SU-DHL-6 (cell line): ENCODE measurements around the gene CACNG4.

Experiments
- H2AFZ ChIP-seq: fragments of 200-600 bp; sonication (generic); 2 replicates; pipeline ENCODE4 v1.6.1; 2014; ENCODE audit warnings: low read depth, mild to moderate bottlenecking, moderate library complexity, mixed read lengths, antibody characterized with exemption, low read length; ENCODE audit not compliant: severe bottlenecking
- H3F3A ChIP-seq: fragments of 200-600 bp; shearing (Covaris generic); 2 replicates; pipeline ENCODE4 v1.6.0; 2016; ENCODE audit warnings: antibody characterized with exemption, mild to moderate bottlenecking; ENCODE audit not compliant: insufficient read depth
- H3K27ac ChIP-seq: fragments of 200-600 bp; sonication (generic); 2 replicates; pipeline ENCODE4 v1.5.1; 2016; ENCODE audit warnings: low read depth, mild to moderate bottlenecking, low read length, moderate library complexity, mixed read lengths
- H3K27me3 ChIP-seq: fragments of 200-600 bp; sonication (generic), shearing (Covaris generic); 2 replicates; pipeline ENCODE4 v1.6.0; 2014; ENCODE audit warnings: mild to moderate bottlenecking, low read length
- H3K36me3 ChIP-seq: fragments of 200-600 bp; sonication (generic); 2 replicates; pipeline ENCODE4 v1.6.1; 2014; ENCODE audit warnings: mild to moderate bottlenecking, low read length, mixed read lengths
- H3K4me2 ChIP-seq: fragments of 300-600, 200-600 bp; shearing (Covaris generic), sonication (generic); 2 replicates; pipeline ENCODE4 v1.6.0; 2014; ENCODE audit warnings: low read length, low read depth, mild to moderate bottlenecking; ENCODE audit not compliant: poor library complexity, severe bottlenecking
- H3K4me3 ChIP-seq: fragments of 200-600 bp; sonication (generic); 2 replicates; pipeline ENCODE4 v1.5.1; 2014; ENCODE audit warnings: antibody characterized with exemption, low read length, mild to moderate bottlenecking, mixed read lengths; ENCODE audit not compliant: insufficient read depth, poor library complexity, severe bottlenecking
- H3K79me2 ChIP-seq: fragments of 200-600 bp; sonication (generic); 2 replicates; pipeline ENCODE4 v1.6.1; 2014; ENCODE audit warnings: mild to moderate bottlenecking, low read length, moderate library complexity; ENCODE audit not compliant: insufficient read depth
- H3K9ac ChIP-seq: fragments of 200-600 bp; sonication (generic); 2 replicates; pipeline ENCODE4 v1.7.0; 2014; ENCODE audit warnings: mild to moderate bottlenecking, low read length
- H3K9me2 ChIP-seq: fragments of 200-600 bp; sonication (generic); replicated peaks from 2 replicates; pipeline ENCODE4 v1.6.1; 2014; ENCODE audit warnings: low read length; ENCODE audit not compliant: insufficient read depth
- H3K9me3 ChIP-seq: fragments of 200-600 bp; sonication (generic); 2 replicates; pipeline ENCODE4 v1.6.1; 2014; ENCODE audit warnings: low read length, mixed read lengths; ENCODE audit not compliant: insufficient read depth
- H4K20me1 ChIP-seq: fragments of 200-600 bp; sonication (generic); 2 replicates; pipeline ENCODE4 v1.6.1; 2014; ENCODE audit warnings: low read depth, mild to moderate bottlenecking, antibody characterized with exemption, low read length, moderate library complexity, mixed read lengths
- EZH2phosphoT487 ChIP-seq: fragments of 200-600 bp; sonication (generic), shearing (Covaris generic); conservative IDR thresholded peaks from 2 replicates; pipeline ENCODE4 v1.6.1; 2018; ENCODE audit warnings: mild to moderate bottlenecking, antibody characterized with exemption, low read length, moderate library complexity, mixed read lengths
- TF ChIP-seq, protein P1 (sequence below): fragments of 200-600 bp; sonication (generic); IDR thresholded peaks from one replicate; pipeline ENCODE4 v1.5.1; 2017; ENCODE audit warnings: antibody characterized with exemption, mild to moderate bottlenecking, low read length, moderate library complexity; ENCODE audit not compliant: insufficient read depth, poor library complexity, severe bottlenecking

The CACNG4 gene

GRCh38 chr17:66948061-66948750, 16.3 kb upstream of the CACNG4 start:
- no peaks in the 10 kb centered on the region for H3K27me3 ChIP-seq
- no peaks in the 10 kb centered on the region for H3K79me2 ChIP-seq
- H3K4me2 ChIP-seq: no peak overlapping the region
- H3K27ac ChIP-seq: no peak overlapping the region
- no peaks in the 10 kb centered on the region for H3F3A ChIP-seq
- H3K36me3 ChIP-seq: no peaks in the 10 kb centered on the region
- no peaks in the 10 kb centered on the region for H3K9me3 ChIP-seq
- H3K4me3 ChIP-seq: no peak overlapping the region
- H3K9me2 ChIP-seq: no peaks in the 10 kb centered on the region
- no peaks in the 10 kb centered on the region for H4K20me1 ChIP-seq
- H3K9ac ChIP-seq: no peak overlapping the region
- no peak overlapping the region for H2AFZ ChIP-seq
- TF ChIP-seq, protein P1, sequence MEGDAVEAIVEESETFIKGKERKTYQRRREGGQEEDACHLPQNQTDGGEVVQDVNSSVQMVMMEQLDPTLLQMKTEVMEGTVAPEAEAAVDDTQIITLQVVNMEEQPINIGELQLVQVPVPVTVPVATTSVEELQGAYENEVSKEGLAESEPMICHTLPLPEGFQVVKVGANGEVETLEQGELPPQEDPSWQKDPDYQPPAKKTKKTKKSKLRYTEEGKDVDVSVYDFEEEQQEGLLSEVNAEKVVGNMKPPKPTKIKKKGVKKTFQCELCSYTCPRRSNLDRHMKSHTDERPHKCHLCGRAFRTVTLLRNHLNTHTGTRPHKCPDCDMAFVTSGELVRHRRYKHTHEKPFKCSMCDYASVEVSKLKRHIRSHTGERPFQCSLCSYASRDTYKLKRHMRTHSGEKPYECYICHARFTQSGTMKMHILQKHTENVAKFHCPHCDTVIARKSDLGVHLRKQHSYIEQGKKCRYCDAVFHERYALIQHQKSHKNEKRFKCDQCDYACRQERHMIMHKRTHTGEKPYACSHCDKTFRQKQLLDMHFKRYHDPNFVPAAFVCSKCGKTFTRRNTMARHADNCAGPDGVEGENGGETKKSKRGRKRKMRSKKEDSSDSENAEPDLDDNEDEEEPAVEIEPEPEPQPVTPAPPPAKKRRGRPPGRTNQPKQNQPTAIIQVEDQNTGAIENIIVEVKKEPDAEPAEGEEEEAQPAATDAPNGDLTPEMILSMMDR: no peak
- TF ChIP-seq EZH2phosphoT487: no peak

DNA sequence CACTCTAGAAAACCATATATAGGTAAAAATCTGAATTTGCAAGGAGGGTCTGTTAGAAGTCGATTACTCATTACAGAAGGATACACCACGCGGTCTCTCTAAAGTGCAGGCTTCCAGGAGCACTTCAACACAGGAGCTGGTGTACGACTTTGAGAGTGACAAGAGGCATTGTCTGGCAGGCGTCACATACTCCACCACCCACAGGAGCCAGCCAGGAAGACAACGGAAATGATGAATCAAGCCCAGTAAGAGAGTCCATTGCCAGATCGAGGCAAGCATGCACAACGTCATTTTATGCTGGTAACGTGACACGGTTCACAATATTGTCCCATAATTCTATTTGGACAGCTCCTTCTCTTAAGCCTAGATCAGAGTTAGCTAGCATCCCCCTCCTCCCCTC, 15.0 kb upstream of the CACNG4 start:
- TF ChIP-seq, protein P1: no peak
- TF ChIP-seq EZH2phosphoT487: no peak
- Histone ChIP-seq H3K9me3 (no peaks in the 10 kb centered on the region), H3K27me3 (no peaks in the 10 kb centered on the region), H3K4me3 (no peak overlapping the region), H2AFZ (no peak overlapping the region), H3K9ac (no peak overlapping the region), H3K36me3 (no peaks in the 10 kb centered on the region), H3F3A (no peaks in the 10 kb centered on the region), H3K4me2 (no peak overlapping the region), H3K9me2 (no peaks in the 10 kb centered on the region), H3K27ac (no peak overlapping the region), H3K79me2 (no peaks in the 10 kb centered on the region), H4K20me1 (no peaks in the 10 kb centered on the region)

DNA sequence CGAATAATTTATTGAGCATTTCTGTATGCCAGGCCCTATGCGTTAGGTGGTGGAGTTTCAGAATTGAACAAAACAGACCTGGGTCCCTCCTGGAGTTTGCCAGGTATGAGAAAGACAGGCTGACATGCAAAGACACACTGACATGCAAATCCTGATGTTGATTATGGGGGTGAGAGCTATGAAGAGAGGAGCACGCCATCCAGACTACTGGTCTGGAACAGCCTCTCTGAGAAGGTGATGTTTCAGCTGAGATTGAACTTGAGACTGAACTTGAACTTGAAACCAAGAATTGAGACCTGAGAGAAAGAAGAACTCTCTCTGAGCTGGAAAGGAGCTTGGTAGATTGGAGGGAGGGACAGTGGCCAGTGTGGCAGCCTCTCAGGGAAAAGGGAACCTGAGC, 14.2 kb upstream of the CACNG4 start:
- Histone ChIP-seq H3K27ac (no peak overlapping the region), H3F3A (no peaks in the 10 kb centered on the region), H3K9me3 (no peaks in the 10 kb centered on the region), H2AFZ (no peak overlapping the region), H3K79me2 (no peaks in the 10 kb centered on the region), H3K4me3 (no peak overlapping the region), H3K9ac (no peak overlapping the region), H3K9me2 (no peaks in the 10 kb centered on the region), H3K4me2 (no peak overlapping the region), H4K20me1 (no peaks in the 10 kb centered on the region), H3K27me3 (no peaks in the 10 kb centered on the region), H3K36me3 (no peaks in the 10 kb centered on the region)
- TF ChIP-seq, protein P1: no peak
